GM23248 (cell line): Measurements from ENCODE around the gene RFXANK.

ENCODE experiments used
- EZH2 ChIP-seq: fragments of 200-600 bp; sonication (generic); IDR thresholded peaks from 2 replicates; pipeline ENCODE4 v1.6.1; 2018; ENCODE audit warnings: antibody characterized with exemption, mild to moderate bottlenecking; ENCODE audit not compliant: insufficient read depth, poor library complexity, severe bottlenecking
- EZH2phosphoT487 ChIP-seq: fragments of 200-600 bp; sonication (generic); IDR thresholded peaks from 2 replicates; pipeline ENCODE4 v1.6.1; 2018; ENCODE audit warnings: antibody characterized with exemption, moderate library complexity, mild to moderate bottlenecking, low read depth; ENCODE audit not compliant: insufficient read depth

- TF ChIP-seq EZH2 (no peak), EZH2phosphoT487 (no peak)
These were observed 13.7 kb downstream of the RFXANK start for GRCh38 chr19:19205416-19206410.
